SIG-M5 (cell line): ENCODE results near the gene ZFP3.
"Not testable (repeated sequence)": the region's sequence is repeated elsewhere in the genome, so short reads cannot be mapped to it uniquely, and the experiment has no call there.

Experiments used
- DNase-seq: peaks from one replicate; lab custom pipeline; 2025; lab: John Stamatoyannopoulos, UW

Gene ZFP3

DNA sequence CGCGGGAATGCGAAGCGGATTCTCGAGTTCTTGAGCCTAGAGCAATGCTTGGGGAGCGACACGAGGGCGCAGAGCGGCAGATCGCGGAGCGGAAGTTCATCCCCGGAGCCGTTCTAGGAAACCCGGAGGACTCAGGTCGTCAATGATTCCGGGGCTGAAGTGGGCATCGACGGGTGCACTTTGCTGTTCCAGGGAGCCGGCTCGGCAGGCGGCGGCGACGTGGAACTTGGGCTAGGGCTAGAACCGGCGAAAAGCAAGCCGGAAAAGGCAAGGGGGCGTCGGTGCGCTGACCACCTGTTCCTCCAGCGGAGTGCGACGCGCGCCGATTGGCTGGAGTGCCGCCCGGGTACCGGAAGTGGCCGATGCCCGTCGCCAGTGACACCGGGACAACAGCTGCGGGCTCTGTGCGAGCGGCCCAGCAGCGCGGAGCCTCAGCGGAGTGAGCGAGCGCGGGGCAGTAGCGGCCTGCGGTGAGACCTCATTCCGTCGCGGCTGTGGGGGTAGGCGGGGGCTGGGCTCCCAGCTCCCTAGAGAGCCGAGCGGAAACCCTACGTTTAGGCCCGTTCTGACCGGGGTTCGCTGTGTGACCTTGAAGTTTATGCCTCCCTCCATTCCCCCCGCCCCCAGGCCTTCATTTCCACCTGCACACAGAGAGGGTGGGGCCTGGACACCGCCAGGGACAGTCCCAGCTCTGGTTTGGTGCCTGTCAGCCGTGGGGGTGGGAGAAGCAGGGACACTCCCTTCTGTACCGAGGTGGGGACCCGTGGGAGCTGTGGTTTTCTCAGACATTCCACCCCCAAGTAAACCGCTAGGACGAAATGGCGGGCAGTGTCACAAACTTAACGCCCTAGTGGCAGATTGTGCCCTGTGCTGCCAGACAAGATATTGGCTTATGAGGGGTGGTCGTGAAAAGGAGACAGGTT, at the start of gene ZFP3:
Gene ZFP3 (plus strand): TSS at position 362 of the 923 bp plus-strand sequence. CDS start 13,038 bp downstream, outside the sequence.
- DNase-seq, result no peak

DNA sequence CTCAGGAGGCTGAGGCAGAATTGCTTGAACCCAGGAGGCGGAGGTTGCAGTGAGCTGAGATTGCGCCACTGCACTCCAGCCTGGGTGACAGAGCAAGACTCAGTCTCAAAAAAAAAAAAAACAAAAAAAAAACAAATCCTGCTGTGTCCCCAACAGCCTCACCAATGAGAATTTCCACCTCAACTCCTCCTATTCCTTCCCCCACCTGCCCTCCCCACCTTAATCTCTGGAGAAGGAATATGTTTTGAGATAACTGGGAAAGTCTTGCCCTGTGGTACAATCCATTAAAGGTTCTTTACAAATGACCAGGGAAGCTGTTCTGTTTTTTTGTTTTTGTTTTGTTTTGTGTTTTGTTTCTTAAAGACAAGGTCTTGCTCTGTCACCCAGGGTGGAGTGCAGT, 48.1 kb upstream of the ZFP3 start:
- not testable (repeated sequence) for DNase-seq

DNA sequence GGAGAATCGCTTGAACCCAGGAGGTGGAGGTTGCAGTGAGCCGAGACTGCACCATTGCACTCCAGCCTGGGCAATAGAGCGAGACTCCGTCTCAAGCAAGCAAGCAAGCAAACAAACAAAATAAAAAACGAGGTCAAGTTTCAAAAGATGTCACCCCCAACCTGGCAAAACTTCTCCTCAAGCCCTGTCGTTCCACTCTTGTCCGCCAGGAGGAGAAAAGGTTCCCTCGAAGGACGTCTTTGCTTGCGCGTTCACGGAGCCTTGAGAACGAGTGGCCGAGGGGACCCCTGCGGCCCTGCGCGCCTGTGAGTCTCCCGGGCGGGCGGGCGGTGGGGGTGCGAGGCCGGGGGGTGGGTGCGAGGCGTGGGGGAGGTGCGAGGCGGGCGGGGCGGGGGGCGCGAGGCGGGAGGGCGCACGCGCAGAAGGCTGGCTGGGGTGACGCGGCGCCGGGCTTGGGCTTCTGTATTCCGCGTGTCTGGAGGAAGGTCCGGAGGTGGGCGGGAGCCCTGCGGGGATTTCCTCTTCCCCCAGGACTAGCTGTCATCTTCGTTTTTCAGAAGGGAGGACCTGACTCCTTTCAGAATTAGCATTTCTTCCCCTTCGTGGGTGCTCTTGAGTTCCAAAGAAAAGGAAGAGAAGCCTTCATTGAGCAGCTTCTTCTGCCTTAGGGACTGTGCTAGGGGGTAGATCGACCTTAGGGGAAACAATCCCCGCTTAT, 46.7 kb upstream of the ZFP3 start:
- no peak for DNase-seq

DNA sequence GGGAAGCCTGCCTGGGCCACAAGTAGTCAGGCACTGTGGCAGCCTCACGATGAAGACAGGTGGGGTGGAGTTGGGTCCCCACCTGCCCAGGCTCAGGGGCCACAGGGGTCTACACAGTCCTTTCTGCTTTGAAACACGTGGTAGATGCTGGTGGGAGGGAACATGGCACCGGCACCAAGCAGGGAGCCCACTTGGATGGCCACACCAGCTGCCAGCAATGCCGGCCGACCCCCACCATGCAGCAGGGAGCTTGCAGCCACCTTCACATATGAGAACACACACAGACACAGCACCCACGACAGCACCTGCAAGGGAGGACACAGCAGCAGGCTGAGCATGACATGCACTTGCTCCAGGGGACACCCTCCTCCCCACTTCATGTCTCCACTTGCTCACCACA, 45.4 kb upstream of the ZFP3 start:
- DNase-seq, result no peak

DNA sequence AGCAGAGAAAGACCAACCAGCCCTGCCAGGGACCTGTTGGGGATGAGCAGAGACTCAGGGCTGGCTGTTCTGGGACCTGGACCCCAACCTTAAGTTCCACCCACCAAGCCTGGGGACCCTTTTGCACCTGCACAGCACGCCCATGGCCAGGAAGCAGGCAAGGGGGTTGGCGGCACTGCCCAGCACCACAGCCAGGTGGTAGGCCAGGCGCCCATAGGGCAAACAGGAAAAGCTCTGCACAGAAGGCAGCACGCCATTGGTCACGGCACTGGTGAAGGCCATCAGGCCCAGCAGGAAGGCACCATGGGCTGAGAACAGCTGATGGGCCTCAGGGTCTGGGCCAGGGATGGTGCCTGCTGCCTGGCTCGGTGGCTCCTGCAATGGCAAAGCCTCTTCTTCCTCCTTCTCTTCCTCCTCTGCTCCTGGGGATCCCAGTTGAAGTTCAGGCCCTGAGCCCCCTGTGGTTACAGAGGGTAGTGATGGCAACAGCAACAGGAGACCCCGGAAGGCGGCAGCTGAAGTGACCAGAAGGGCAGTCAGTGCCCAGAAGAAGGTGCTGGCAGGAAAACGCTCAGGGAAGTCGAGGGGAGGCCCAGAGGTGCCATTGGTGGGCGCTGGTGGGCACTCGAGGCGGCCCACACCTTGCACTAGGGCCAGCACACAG, 44.8 kb upstream of the ZFP3 start:
- DNase-seq, result no peak

DNA sequence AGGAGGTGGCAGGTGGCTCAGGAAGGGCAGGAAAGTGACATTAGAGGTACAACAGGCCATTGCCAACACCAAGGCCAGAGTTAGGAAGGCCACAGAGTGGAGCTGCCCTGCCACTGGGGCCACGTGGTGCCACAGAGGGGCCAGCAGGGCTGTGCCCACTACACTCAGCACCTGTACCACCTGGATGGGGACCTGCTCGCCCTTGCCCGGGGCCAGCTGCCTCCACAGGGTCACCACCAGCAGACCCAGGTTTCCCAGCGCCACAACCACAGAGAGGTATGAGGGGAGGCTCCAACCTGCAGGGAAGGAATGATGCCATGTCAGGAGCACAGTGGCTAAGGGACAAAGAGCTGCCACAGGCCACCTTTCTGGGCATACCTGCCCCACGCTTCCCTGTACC, 44.2 kb upstream of the ZFP3 start:
- DNase-seq, result no peak

DNA sequence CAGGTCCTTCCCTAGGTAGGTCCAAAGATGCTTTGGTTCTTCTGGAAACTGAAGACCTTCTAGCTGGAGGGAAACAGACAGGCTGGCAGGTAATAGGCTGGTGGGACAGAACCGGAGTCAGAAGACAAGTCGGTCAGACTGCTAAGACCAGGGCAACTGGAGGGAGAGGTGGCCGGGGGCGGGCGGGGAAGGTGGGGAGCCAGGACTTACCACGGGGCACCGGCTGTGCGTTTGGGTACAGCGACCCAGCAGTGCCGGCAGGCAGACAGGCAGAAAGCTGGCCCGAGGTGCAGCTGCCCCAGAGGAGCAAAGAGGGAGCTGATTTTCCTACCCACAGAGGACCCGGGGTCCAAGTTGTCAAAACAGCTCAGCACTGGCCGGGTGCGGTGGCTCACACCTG, 43.6 kb upstream of the ZFP3 start:
- DNase-seq, result no peak

DNA sequence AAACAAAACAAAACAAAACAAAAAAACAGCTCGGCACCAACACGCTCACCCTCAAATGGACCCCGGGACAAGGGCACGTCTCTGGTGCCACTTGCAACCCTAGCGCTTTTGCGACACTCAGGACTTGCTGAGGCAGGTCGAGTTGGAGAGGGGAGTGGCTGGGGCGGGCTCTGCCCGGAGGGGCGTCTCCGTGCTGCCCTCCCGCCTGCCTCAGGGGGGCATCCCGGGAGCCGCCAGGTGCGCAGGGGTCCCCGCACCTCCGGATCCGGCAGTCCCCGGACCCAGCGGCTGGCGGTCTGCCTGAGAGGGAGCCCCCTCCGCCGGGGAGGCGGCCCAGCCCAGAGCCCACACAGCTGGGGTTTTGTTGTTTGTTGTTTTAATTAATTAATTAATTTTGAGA, 43.0 kb upstream of the ZFP3 start, which contains the start of gene SLC52A1:
Gene SLC52A1 (minus strand): TSS at position 112 of the 400 bp plus-strand sequence. CDS start 820 bp downstream, outside the sequence.
- DNase-seq, result no peak

DNA sequence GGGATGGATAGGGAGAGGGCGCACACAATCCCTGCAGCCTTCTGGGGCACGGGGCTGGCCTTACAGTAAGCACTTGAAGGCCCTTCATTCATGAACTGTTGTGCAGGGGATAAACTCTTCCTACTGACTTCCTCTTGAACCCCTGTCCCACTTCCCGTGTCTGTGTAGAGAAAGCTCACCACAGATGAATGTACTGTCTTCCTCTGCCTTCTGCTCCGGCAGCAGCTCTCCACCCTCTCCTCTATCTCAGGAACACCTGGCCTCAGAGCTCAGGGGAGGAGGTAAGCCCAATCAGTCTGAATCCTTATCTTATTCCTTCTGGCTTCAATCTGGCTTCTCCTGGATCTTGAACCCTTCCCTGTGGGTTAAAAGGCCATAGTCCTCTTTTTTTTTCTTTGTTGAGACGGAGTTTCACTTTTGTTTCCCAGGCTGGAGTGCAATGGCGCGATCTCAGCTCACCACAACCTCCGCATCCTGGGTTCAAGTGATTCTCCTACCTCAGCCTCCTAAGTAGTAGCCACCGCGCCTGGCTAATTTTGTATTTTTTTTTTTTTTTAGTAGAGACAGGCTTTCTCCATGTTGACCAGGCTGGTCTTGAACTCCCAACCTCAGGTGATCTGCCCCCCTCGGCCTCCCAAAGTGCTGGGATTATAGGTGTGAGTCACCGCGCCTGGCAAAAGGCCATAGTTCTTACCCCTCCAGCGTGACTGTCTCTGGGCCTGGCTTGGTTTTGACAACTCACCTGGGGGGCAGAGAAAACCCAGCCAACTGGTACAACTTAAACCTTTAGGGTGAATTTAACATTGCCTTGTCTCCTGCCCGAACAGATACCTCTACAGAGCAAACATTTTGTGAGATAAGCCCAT, 35.9 kb upstream of the ZFP3 start:
- DNase-seq, result no peak

DNA sequence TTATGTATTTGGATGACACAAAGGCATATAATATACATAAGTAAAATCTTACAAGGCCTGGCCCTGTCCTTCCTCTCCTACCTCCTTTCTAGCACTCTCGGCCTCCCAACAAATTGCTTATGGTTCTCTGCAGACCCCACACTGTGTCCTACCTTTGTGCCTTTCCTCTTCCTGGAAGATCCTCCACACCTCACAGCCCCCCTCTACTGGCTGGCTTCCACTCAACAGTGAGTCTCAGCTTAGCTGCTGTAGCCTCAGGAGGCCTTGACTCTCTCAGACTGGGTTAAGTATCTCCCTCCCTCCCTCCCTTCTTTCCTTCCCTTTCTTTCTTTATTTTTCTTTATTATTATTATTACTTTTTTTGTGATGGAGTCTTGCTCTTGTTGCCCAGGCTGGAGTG, 34.7 kb upstream of the ZFP3 start:
- DNase-seq, result no peak

DNA sequence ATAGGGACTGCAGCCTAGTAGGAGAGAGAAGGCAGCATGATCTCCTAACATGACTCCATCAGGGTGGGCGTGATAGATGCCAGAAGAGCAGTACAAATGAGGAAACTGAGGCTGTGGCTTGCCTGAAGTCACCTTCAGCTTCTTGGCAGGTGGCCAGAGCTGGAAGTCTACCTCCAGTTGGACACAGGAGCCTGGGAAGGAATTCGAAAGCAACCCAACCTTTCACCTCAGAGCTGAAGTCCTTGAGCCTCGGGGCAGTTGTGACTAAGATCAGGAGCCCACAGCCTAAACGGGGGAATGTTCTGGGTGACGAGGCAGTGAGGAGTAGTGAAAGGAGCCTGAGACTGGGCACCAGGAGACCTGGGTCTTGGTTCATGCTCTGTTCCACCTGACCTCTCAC, 33.6 kb upstream of the ZFP3 start:
- DNase-seq, result no peak

DNA sequence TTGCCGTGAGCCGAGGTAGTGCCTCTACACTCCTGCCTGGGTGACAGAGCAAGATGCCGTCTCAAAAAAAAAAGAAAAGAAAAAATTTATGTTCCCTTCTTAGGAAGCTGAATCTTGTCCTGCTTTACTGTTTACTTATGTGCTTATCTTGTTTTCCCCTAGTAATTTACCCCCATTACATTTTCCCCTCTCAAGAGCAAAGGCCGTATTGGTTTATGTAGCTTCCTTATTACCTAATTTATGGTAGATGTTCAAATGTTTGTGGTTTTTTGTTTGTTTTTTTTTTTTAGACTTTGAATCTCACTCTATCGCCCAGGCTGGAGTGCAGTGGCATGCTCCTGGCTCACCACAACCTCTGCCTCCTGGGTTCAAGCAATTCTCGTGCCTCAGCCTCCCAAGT, 32.8 kb upstream of the ZFP3 start:
- no peak for DNase-seq

DNA sequence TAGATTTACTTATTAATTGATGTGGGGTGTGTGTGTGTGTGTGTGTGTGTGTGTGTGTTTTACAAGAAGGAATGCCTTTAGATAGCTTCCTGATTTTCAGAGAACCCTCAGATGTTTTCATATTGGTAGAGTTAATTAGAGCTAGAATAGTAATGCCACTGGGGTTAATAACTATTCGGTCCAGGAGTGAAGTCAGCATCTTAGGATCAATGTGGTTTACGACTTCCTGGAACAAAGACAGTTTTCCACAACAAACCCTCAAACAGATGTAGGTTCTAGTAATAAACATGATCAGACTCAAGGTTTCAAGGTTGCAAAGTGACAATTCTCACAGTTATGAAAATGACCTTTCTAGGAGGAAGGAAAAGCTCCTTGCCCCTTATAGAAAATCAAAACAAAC, 30.8 kb upstream of the ZFP3 start:
- no peak for DNase-seq

DNA sequence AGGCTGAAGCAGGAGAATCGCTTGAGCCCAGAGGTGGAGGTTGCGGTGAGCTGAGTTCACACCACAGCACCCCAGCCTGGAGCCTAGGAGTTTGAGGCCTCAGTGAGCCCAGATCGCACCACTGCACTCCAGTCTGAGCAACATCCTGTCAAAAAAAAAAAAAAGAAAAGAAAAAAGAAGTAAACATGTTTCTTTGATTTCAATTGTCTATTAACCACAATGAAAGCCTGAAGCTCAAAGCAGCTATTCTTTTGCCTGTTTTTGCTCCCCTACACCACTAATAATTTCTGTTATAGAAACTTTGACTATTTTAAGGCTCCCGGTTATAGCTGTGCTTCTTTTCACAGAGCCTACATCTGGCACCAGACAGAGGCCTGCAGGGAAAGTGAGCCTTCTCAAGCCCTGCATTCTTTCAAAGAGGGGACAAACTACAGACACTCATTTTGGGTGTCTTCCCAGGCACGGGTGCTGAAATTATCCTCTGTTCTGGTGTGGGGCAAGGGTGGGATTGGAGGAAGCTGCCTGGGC, 28.9 kb upstream of the ZFP3 start:
- no peak for DNase-seq

DNA sequence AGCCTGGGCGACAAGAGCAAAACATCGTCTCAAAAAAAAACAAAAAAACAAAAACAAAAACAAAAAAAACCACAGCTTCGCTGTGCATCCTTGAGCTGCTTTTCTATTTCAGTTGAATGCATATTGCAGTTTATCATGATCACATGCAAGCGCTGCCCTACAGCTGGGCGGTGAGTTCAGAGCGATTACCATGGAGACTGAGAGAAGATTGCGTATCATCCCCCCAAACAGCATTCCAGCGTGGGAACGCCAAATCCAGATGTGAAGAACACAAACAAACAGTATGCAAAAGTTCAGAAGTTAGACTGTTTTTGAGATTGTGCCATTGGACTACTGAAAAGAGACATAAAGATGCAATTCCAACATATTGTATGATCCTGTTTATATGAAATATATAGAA, 28.0 kb upstream of the ZFP3 start:
- no peak for DNase-seq

DNA sequence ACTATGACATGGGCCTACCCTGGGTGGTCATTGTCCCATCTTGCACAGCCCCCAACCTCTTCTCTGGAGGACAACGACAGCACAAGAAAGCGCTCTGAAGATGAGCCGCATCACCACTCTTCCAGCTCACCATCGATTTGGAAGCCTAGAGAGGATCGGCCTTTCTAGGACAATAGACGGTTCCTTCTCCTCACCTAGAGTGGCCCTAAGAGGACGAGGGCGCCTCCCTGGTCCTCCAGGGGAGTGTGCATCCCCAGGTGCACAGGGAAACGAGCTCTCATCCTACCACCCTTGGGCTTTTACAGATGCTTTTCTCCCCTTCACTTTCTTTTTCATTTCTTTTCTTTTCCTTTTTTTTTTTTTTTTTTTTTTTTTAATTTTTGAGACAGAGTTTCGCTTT, 22.7 kb upstream of the ZFP3 start:
- no peak for DNase-seq

DNA sequence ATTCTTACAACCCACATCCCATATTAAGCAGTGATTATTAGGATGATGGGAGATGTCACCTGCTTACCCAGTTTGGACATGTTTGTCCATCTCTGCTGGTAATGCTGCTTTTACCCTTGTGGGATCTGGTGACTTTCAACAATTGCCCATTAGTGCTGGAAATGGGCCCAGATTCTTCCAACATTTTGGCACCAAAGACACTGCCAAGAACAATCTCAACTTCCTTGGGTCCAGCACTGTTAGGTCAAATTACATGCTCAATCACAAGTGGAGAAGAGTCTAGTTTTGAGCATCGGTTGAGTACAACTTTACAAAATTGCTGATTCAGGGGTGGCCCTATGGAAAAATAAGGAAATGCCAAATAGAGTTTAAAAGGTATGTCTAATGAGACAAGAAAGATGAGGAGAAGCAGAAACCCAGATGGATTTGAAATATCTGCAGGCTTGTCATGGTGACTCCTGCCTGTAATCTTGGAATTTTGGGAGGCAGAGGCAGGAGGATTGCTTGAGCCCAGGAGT, 13.0 kb upstream of the ZFP3 start:
- no peak for DNase-seq

DNA sequence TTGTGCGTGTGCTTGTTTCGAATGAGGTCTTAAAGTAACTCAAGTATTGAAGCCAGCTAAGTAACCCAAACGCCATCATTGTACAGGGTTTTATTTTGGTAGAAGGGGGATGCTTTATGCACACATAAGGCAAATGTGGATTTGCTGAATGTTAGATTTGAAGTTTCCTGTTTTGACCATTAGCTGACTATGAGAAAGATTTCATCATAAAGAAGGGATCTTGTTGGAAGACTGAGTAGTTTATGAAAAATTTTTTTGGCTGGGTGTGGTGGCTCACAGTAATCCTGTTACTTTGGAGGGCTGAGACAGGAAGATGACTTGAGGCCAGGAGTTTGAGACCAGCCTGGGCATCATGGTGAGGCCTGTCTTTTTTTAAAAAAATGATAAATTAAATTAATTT, 10.0 kb upstream of the ZFP3 start:
- no peak for DNase-seq

DNA sequence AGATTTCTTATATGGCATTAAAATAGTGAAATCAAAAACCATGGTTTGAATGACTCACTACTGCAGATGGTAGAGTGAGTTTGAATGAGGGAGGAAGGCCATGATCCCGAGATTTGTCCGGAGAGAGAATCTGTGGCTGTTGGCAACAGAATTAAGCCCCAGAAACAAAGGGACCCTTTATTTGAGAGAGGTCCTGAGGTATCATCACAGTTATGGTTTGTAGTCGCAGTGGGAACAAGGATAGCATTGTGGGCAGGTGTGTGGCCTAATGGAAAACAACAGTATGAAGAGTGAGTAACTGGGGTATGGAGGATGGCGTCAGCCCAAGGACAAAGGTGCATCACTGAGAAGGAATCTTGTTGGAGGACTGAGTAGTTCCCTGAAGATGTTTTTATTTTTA, 8.5 kb upstream of the ZFP3 start:
- no peak for DNase-seq

DNA sequence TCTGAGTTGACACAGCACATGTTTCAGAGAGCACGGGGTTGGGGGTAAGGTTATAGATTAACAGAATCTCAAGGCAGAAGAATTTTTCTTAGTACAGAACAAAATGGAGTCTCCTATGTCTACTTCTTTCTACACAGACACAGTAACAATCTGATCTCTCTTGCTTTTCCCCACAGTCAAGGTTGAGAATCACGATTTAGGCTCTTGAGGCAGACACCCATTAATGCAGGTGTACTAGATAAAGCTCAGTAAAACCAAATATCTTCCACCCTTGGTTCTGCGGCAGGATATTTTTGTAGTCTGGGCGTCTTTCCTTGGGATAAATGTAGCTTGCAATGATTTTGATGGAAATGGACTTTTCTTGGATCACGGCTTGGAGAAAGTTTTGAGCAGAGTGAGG, 2.8 kb upstream of the ZFP3 start:
- not testable (repeated sequence) for DNase-seq

DNA sequence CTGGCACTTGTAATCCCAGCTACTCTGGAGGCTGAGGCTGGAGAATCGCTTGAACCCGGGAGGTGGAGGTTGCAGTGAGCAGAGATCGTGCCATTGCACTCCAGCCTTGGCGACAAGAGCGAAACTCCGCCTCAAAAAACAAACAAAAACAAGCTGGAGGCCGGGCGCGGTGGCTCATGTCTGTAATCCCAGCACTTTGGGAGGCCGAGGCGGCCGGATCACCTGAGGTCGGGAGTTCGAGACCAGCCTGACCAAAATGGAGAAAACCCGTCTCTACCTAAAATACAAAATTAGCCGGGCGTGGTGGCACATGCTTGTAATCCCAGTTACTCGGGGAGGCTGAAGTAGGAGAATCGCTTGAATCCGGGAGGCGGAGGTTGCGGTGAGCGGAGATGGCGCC, 992 bp upstream of the ZFP3 start:
- not testable (repeated sequence) for DNase-seq
